WTC11 (cell line): ENCODE data around the gene CNTN1.

Experiments
- ATF2 ChIP-seq: sonication (generic); formaldehyde crosslinking; IDR thresholded peaks from 2 replicates; pipeline ENCODE4 v1.8.1; 2022; ENCODE audit warnings: low read depth, missing genetic modification reagents, borderline replicate concordance
- CREM ChIP-seq: sonication (generic); formaldehyde crosslinking; IDR thresholded peaks from 2 replicates; pipeline ENCODE4 v1.8.1; 2022; ENCODE audit warnings: mild to moderate bottlenecking, missing genetic modification reagents, moderate library complexity
- CTCF ChIP-seq: fragments of 200-600 bp; IDR thresholded peaks from 2 replicates; pipeline ENCODE4 v1.8.0; 2022; ENCODE audit warnings: antibody characterized with exemption
- FOXJ3 ChIP-seq: sonication (generic); formaldehyde crosslinking; IDR thresholded peaks from 2 replicates; pipeline ENCODE4 v1.9.0; 2021; ENCODE audit warnings: missing genetic modification reagents, mild to moderate bottlenecking, borderline replicate concordance
- MAX ChIP-seq: sonication (generic); formaldehyde crosslinking; IDR thresholded peaks from 2 replicates; pipeline ENCODE4 v1.8.0; 2022; ENCODE audit warnings: mild to moderate bottlenecking, missing genetic modification reagents
- RELA ChIP-seq: sonication (generic); formaldehyde crosslinking; IDR thresholded peaks from 2 replicates; pipeline ENCODE4 v1.8.1; 2022; ENCODE audit warnings: missing genetic modification reagents, mild to moderate bottlenecking, borderline replicate concordance
- RORB ChIP-seq: fragments of 250-450 bp; sonication (Bioruptor Pico); IDR thresholded peaks from 2 replicates; pipeline ENCODE4 v1.9.0; 2021; ENCODE audit warnings: mild to moderate bottlenecking
- SP1 ChIP-seq: sonication (generic); formaldehyde crosslinking; conservative IDR thresholded peaks from 2 replicates; pipeline ENCODE4 v1.8.1; 2022; ENCODE audit warnings: missing genetic modification reagents
- USF2 ChIP-seq: sonication (generic); formaldehyde crosslinking; IDR thresholded peaks from 2 replicates; pipeline ENCODE4 v1.8.1; 2023; ENCODE audit warnings: mild to moderate bottlenecking, missing genetic modification reagents, moderate library complexity
- ZNF121 ChIP-seq: sonication (generic); formaldehyde crosslinking; IDR thresholded peaks from 2 replicates; pipeline ENCODE4 v1.8.0; 2023; ENCODE audit warnings: missing genetic modification reagents

- TF ChIP-seq CTCF: no peak
- no peak for TF ChIP-seq MAX
- no peak for TF ChIP-seq CREM (CRISPR knock-in tag)
- no peak for TF ChIP-seq ZNF121 (CRISPR knock-in tag)
- no peak for TF ChIP-seq USF2
- no peak for TF ChIP-seq FOXJ3 (CRISPR knock-in tag)
- no peak for TF ChIP-seq SP1 (CRISPR knock-in tag)
- no peak for TF ChIP-seq RORB
- no peak for TF ChIP-seq RELA (CRISPR knock-in tag)
- TF ChIP-seq ATF2 (CRISPR knock-in tag): no peak
Observed at GRCh38 chr12:40917561-40917960, 225.3 kb downstream of the CNTN1 start.
